ENCODE measurements around the gene CD70.
"Not testable (repeated sequence)": the region's sequence is repeated elsewhere in the genome, so short reads cannot be mapped to it uniquely, and the experiment has no call there.

Gene CD70

GRCh38 chr19:6568816-6569215 is 22.1 kb downstream of the CD70 start:
- no peak for DNase-seq (ENCODE audit: low spot score)
- in situ Hi-C loops (cut with MboI; ENCODE audit: low pct_unique_long_range_greater_than_20kb, low sequenced_read_pairs, unreplicated experiment): no loop called here
- no peak for TF ChIP-seq CTCF (IDR thresholded peaks at IDR 0.05; ENCODE audit: extremely low read depth, insufficient read depth, missing control alignments)

GRCh38 chr19:6568010-6568526 is 22.9 kb downstream of the CD70 start:
- no peak for TF ChIP-seq CTCF (IDR thresholded peaks at IDR 0.05; ENCODE audit: extremely low read depth, insufficient read depth, missing control alignments)
- no peak for DNase-seq (ENCODE audit: low spot score)
- in situ Hi-C loops (cut with MboI; ENCODE audit: low pct_unique_long_range_greater_than_20kb, low sequenced_read_pairs, unreplicated experiment): no loop called here

GRCh38 chr19:6566727-6567126 is 24.2 kb downstream of the CD70 start:
- DNase-seq (ENCODE audit: low spot score); in situ Hi-C loops (cut with MboI; ENCODE audit: low pct_unique_long_range_greater_than_20kb, low sequenced_read_pairs, unreplicated experiment): not testable (repeated sequence)

GRCh38 chr19:6564393-6564792 is 26.6 kb downstream of the CD70 start:
- DNase-seq (ENCODE audit: low spot score): no peak
- no peak for TF ChIP-seq CTCF (IDR thresholded peaks at IDR 0.05; ENCODE audit: extremely low read depth, insufficient read depth, missing control alignments)
- in situ Hi-C loops (cut with MboI; ENCODE audit: low pct_unique_long_range_greater_than_20kb, low sequenced_read_pairs, unreplicated experiment): no loop called here

GRCh38 chr19:6562437-6562836 is 28.5 kb downstream of the CD70 start:
- in situ Hi-C loops (cut with MboI; ENCODE audit: low pct_unique_long_range_greater_than_20kb, low sequenced_read_pairs, unreplicated experiment); DNase-seq (ENCODE audit: low spot score): not testable (repeated sequence)

GRCh38 chr19:6556480-6557195 is 34.3 kb downstream of the CD70 start:
- in situ Hi-C loops (cut with MboI; ENCODE audit: low pct_unique_long_range_greater_than_20kb, low sequenced_read_pairs, unreplicated experiment): no loop called here
- no peak for TF ChIP-seq CTCF (IDR thresholded peaks at IDR 0.05; ENCODE audit: extremely low read depth, insufficient read depth, missing control alignments)
- peak; percentile 26 for DNase-seq (ENCODE audit: low spot score)

GRCh38 chr19:6556043-6556449 is 34.9 kb downstream of the CD70 start:
- no peak for DNase-seq (ENCODE audit: low spot score)
- TF ChIP-seq CTCF (IDR thresholded peaks at IDR 0.05; ENCODE audit: extremely low read depth, insufficient read depth, missing control alignments): no peak
- in situ Hi-C loops (cut with MboI; ENCODE audit: low pct_unique_long_range_greater_than_20kb, low sequenced_read_pairs, unreplicated experiment): no loop called here
